ENCODE data around the gene ALOX5. TPM values are rescaled to one million over a fixed set of nuclear protein-coding genes. Genes with fewer than 3 reads are reported as not detected.

The ALOX5 gene
- total RNA-seq, 1 experiment from 2014 or later, result 3.4 TPM

- DNase-seq (ENCODE audit: low spot score) (no peak), ATAC-seq (no peak)
- Mint-ChIP-seq H3K9me3 (no peaks in the 10 kb centered on the region), H3K36me3 (no peaks in the 10 kb centered on the region), H3K27ac (no peak overlapping the region), H3K27me3 (ENCODE audit: low read depth) (no peaks in the 10 kb centered on the region), H3K4me1 (peaks cover 17% of the 10 kb centered on the region), H3K4me3 (no peak overlapping the region)
- no peak for TF ChIP-seq CBFB (CRISPR knock-in tag; IDR thresholded peaks at IDR 0.05; ENCODE audit: low read depth)
- TF ChIP-seq FOXP4 (CRISPR knock-in tag; IDR thresholded peaks at IDR 0.05), result no peak
- no peak for TF ChIP-seq AFF4 (CRISPR knock-in tag; IDR thresholded peaks at IDR 0.05; ENCODE audit: borderline replicate concordance)
- TF ChIP-seq E2F4 (CRISPR knock-in tag; IDR thresholded peaks at IDR 0.05; ENCODE audit: borderline replicate concordance, low read depth), result no peak
- TF ChIP-seq HMGXB4 (CRISPR knock-in tag; IDR thresholded peaks at IDR 0.05), result no peak
- no peak for TF ChIP-seq MYBL2 (CRISPR knock-in tag; IDR thresholded peaks at IDR 0.05)
- no peak for TF ChIP-seq MLX (CRISPR knock-in tag; IDR thresholded peaks at IDR 0.05)
- TF ChIP-seq NR3C1 (CRISPR knock-in tag; conservative IDR thresholded peaks at IDR 0.05; ENCODE audit: low read depth), result no peak
- TF ChIP-seq ZNF671 (CRISPR knock-in tag; IDR thresholded peaks at IDR 0.05), result no peak
- TF ChIP-seq JAZF1 (CRISPR knock-in tag; IDR thresholded peaks at IDR 0.05), result no peak
- TF ChIP-seq CREB1 (CRISPR knock-in tag; IDR thresholded peaks at IDR 0.05), result no peak
- TF ChIP-seq CTCF (IDR thresholded peaks at IDR 0.05), result no peak
- TF ChIP-seq KAT7 (CRISPR knock-in tag; IDR thresholded peaks at IDR 0.05; ENCODE audit: borderline replicate concordance), result no peak
- TF ChIP-seq ERG (CRISPR knock-in tag; IDR thresholded peaks at IDR 0.05), result no peak
- TF ChIP-seq ATF1 (CRISPR knock-in tag; IDR thresholded peaks at IDR 0.05), result no peak
- TF ChIP-seq EMX1 (CRISPR knock-in tag; IDR thresholded peaks at IDR 0.05), result no peak
- TF ChIP-seq ZNF263 (CRISPR knock-in tag; IDR thresholded peaks at IDR 0.05; ENCODE audit: low read depth), result no peak
- TF ChIP-seq MXD4 (CRISPR knock-in tag; IDR thresholded peaks at IDR 0.05; ENCODE audit: borderline replicate concordance), result no peak
- no peak for TF ChIP-seq OVOL2 (CRISPR knock-in tag; IDR thresholded peaks at IDR 0.05; ENCODE audit: borderline replicate concordance)
- TF ChIP-seq MAX (CRISPR knock-in tag; IDR thresholded peaks at IDR 0.05), result no peak
- ChIA-PET CTCF (interaction anchor here (1.7 kb wide), 1 partner anchor 175 kb away, joined by 7 read pairs; no protein-coding TSS in a partner anchor), POLR2A (no interaction called here)
These were observed 50.8 kb downstream of the ALOX5 start for GRCh38 chr10:45424668-45425404.

All from WTC11 (cell line).